ENCODE data around the gene CACNA2D2. TPM values are rescaled to one million over a fixed set of nuclear protein-coding genes. Genes with fewer than 3 reads are reported as not detected.

Gene CACNA2D2
- total and polyA plus RNA-seq, 4 donors: 0.75 to 3.2 (median 2.2) TPM

DNA sequence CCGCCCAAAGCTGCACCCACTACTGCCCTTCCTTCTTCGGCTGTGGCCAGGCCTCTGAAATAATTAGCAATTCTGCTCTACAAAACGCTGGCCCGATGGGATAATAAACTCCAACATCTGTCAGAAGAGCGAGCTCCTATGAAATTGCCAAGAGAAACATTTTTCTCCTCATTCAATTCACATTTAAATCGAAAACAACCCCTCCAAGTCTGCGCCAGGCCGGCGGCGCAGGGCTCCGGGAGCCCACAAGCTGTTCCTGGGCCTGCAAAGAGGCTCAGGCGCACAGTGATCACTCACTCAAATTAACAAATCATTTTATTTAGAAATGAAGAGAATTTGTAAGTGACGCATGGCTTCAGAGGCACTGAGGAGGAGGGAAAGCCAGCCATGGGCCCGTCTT lies 88.8 kb downstream of the CACNA2D2 start:
- intact Hi-C loops (cut with DNase I): no loop called here
- Histone ChIP-seq H3K27ac (ENCODE audit: low read depth in 1 of 2, low read length in 2 of 2) (no peak overlapping the region), H3K9me3 (ENCODE audit: control insufficient read depth, low read length) (no peaks in the 10 kb centered on the region), H3K4me1 (ENCODE audit: control insufficient read depth in 1 of 2, insufficient read depth in 2 of 2, low read length in 2 of 2) (no peaks in the 10 kb centered on the region), H3K4me3 (ENCODE audit: low read length in 2 of 2) (no peak overlapping the region), H3K27me3 (ENCODE audit: control insufficient read depth in 1 of 2, insufficient read depth in 2 of 2, low read length in 1 of 2) (no peaks in the 10 kb centered on the region), H3K36me3 (ENCODE audit: control insufficient read depth in 1 of 2, insufficient read depth in 2 of 2, low read length in 1 of 2) (no peaks in the 10 kb centered on the region)
- WGBS, 2 donors: 87 to 92% methylated on average over 14 of the region's 14 CpGs
- DNase-seq (no peak), ATAC-seq (ENCODE audit: low FRiP score) (no peak)

DNA sequence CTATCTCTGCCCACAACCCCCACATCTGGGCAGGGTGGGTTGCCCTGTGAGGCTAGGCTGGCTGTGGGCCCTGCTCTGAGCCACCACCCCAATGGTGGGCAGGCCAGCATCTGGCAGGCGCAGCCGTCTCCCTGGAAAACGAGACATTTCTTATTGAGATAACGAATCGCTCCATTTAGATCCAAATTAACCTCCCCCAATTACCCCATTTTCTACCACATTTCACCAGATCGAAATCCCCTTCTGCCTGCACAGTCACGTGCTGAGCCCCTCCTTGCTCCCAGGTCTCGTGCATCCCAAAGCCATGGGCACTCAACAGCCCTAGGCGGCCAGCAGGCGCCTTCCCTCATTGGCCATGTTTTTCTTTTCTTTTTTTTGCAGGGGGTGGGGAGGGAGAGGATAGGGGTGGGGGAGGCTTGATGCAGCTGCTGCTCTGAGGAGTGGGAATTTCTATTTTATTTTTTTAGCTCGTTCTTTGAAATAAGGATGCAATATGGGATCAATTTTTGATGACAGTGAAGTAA lies 91.1 kb downstream of the CACNA2D2 start:
- WGBS, 2 donors: 78 to 86% methylated on average over 11 of the region's 11 CpGs

DNA sequence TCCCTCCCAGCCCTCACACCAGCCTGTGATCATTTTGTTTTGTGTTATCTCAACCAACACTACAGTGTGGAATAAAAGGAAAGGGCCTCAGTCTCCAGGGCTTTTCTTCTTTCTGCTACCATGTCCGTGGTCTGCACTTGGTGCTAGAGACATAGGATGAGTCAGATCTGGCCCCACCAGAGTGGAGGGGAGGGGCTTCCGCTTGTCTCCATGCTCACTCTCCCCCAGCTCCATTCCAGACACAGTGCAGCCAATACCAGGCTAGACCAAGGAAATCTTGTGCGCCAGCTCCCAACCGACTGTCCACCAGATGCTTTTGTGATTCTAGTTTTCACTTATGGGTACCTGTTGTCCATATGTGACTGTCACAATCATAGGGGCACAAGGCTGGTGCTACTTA lies 92.2 kb downstream of the CACNA2D2 start:
- Histone ChIP-seq H3K27ac (ENCODE audit: low read depth in 1 of 2, low read length in 2 of 2) (no peak overlapping the region), H3K27me3 (ENCODE audit: control insufficient read depth in 1 of 2, insufficient read depth in 2 of 2, low read length in 1 of 2) (no peaks in the 10 kb centered on the region), H3K4me3 (ENCODE audit: low read length in 2 of 2) (no peak overlapping the region), H3K4me1 (ENCODE audit: control insufficient read depth in 1 of 2, insufficient read depth in 2 of 2, low read length in 2 of 2) (no peaks in the 10 kb centered on the region), H3K9me3 (ENCODE audit: control insufficient read depth, low read length) (no peaks in the 10 kb centered on the region), H3K36me3 (ENCODE audit: control insufficient read depth in 1 of 2, insufficient read depth in 2 of 2, low read length in 1 of 2) (no peaks in the 10 kb centered on the region)
- ATAC-seq (ENCODE audit: low FRiP score) (no peak), DNase-seq (no peak)
- 83 to 87% methylated on average over 4 of the region's 4 CpGs for WGBS, 2 donors
- intact Hi-C loops (cut with DNase I): no loop called here

More for the DNA sequence above, 91.1 kb downstream of the CACNA2D2 start:
- Histone ChIP-seq H3K4me3 (ENCODE audit: low read length in 2 of 2) (no peak overlapping the region), H3K4me1 (ENCODE audit: control insufficient read depth in 1 of 2, insufficient read depth in 2 of 2, low read length in 2 of 2) (no peaks in the 10 kb centered on the region), H3K9me3 (ENCODE audit: control insufficient read depth, low read length) (no peaks in the 10 kb centered on the region), H3K36me3 (ENCODE audit: control insufficient read depth in 1 of 2, insufficient read depth in 2 of 2, low read length in 1 of 2) (no peaks in the 10 kb centered on the region), H3K27ac (ENCODE audit: low read depth in 1 of 2, low read length in 2 of 2) (no peak overlapping the region), H3K27me3 (ENCODE audit: control insufficient read depth in 1 of 2, insufficient read depth in 2 of 2, low read length in 1 of 2) (no peaks in the 10 kb centered on the region)
- DNase-seq (no peak), ATAC-seq (ENCODE audit: low FRiP score) (no peak)
- intact Hi-C loops (cut with DNase I): no loop called here

DNA sequence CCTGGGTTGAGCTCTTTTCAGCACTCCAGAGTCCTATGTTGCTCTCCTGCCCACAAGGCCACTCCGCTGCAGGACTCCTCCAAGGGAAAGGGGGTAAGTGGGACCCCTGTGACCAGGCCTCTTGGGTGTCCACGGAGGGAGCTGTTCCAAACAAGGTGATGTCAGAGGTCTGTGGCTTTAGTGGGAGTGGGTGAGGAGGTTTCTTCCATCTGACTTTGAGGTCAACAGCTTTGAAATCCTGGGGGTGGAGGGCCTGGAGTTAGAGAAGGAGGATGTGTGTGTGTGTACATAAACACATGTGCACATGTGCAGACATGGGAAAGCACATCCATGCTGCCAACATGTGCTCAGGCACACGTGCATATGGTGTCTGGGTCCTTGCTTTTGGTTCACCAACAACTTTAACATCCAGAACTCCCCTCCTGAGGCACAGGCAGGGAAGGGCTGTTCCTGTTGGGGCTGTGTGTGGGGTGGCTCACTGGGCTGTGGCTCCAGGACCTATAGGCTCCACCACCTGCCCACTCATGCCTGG lies 92.8 kb downstream of the CACNA2D2 start:
- DNase-seq (no peak), ATAC-seq (ENCODE audit: low FRiP score) (no peak)
- 81 to 84% methylated on average over 3 of the region's 3 CpGs for WGBS, 2 donors
- no peaks in the 10 kb centered on the region for H3K36me3 ChIP-seq (ENCODE audit: control insufficient read depth in 1 of 2, insufficient read depth in 2 of 2, low read length in 1 of 2)
- no peaks in the 10 kb centered on the region for H3K27me3 ChIP-seq (ENCODE audit: control insufficient read depth in 1 of 2, insufficient read depth in 2 of 2, low read length in 1 of 2)
- intact Hi-C loops (cut with DNase I): no loop called here
- H3K4me1 ChIP-seq (ENCODE audit: control insufficient read depth in 1 of 2, insufficient read depth in 2 of 2, low read length in 2 of 2): no peaks in the 10 kb centered on the region
- H3K4me3 ChIP-seq (ENCODE audit: low read length in 2 of 2): no peak overlapping the region
- no peak overlapping the region for H3K27ac ChIP-seq (ENCODE audit: low read depth in 1 of 2, low read length in 2 of 2)
- no peaks in the 10 kb centered on the region for H3K9me3 ChIP-seq (ENCODE audit: control insufficient read depth, low read length)

DNA sequence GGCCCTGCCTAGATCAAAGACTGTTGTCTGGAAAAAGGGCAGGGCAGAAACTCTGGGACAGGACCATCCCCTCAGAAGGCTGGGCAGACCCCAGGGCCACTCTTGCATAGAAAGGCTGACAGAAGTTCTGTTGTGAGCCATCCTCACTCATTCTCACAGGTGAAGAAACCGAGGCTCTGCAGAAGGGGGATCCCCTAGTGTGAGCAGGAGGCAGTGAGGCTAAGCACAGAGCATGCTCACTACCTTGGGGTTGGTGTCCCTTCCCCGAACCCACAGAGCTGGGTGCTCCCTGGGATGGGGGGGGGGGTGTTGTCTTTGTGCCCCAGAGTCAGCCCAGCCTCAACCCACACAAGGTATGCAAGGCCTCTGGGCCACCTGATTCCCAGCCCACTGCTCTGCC lies 93.2 kb downstream of the CACNA2D2 start:
- Histone ChIP-seq H3K9me3 (ENCODE audit: control insufficient read depth, low read length) (no peaks in the 10 kb centered on the region), H3K27ac (ENCODE audit: low read depth in 1 of 2, low read length in 2 of 2) (no peak overlapping the region), H3K36me3 (ENCODE audit: control insufficient read depth in 1 of 2, insufficient read depth in 2 of 2, low read length in 1 of 2) (no peaks in the 10 kb centered on the region), H3K27me3 (ENCODE audit: control insufficient read depth in 1 of 2, insufficient read depth in 2 of 2, low read length in 1 of 2) (no peaks in the 10 kb centered on the region), H3K4me3 (ENCODE audit: low read length in 2 of 2) (no peak overlapping the region), H3K4me1 (ENCODE audit: control insufficient read depth in 1 of 2, insufficient read depth in 2 of 2, low read length in 2 of 2) (no peaks in the 10 kb centered on the region)
- DNase-seq (no peak), ATAC-seq (ENCODE audit: low FRiP score) (no peak)
- 86 to 94% methylated on average over 2 of the region's 2 CpGs for WGBS, 2 donors
- intact Hi-C loops (cut with DNase I): no loop called here

DNA sequence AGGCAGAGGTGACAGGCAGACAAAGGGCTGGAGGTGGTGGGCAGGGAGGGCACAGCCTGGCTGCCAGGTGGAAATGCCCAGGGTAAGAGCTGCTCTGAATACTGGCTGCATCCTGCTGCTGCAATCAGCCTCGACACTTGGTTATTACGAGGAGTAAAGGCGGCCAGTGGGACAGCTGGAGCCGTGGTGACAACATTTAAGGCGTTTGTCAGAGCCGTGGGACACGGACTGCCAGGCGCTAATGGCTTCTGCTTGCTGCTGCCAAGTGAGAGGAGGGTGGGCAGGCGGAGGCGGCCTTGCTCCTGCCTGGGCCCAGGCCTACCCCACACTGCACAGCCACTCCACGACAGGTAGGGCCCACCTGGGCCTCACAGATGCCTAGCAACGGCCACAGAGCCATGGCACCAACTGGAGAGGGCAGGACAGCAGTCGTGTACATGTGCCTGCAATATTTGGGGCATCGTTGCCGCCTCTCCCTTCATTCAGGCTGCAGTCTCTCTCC lies 94.9 kb downstream of the CACNA2D2 start:
- ATAC-seq (ENCODE audit: low FRiP score) (no peak), DNase-seq (no peak)
- 66 to 77% methylated on average over 15 of the region's 15 CpGs for WGBS, 2 donors
- H3K27ac ChIP-seq (ENCODE audit: low read depth in 1 of 2, low read length in 2 of 2): no peak overlapping the region
- no peaks in the 10 kb centered on the region for H3K4me1 ChIP-seq (ENCODE audit: control insufficient read depth in 1 of 2, insufficient read depth in 2 of 2, low read length in 2 of 2)
- intact Hi-C loops (cut with DNase I): no loop called here
- no peaks in the 10 kb centered on the region for H3K9me3 ChIP-seq (ENCODE audit: control insufficient read depth, low read length)
- no peaks in the 10 kb centered on the region for H3K27me3 ChIP-seq (ENCODE audit: control insufficient read depth in 1 of 2, insufficient read depth in 2 of 2, low read length in 1 of 2)
- H3K4me3 ChIP-seq (ENCODE audit: low read length in 2 of 2): no peak overlapping the region
- no peaks in the 10 kb centered on the region for H3K36me3 ChIP-seq (ENCODE audit: control insufficient read depth in 1 of 2, insufficient read depth in 2 of 2, low read length in 1 of 2)

DNA sequence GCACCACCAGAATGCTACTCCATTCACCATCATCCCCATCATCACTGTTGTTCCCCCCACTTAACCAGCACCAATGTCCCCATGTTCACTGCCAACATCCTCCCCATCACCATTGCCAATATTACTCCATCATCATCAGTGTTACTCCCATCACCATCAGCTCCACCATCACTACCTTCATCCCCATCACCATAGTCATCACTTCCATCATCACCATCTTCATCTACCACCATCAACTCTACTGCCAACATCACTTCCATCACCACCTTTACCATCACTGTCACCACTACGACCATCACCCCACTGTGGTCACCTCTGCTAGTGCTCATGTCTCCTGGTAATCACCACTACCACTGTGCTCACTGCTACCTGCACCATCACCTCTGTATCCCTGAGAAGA lies 96.9 kb downstream of the CACNA2D2 start:
- Histone ChIP-seq H3K27ac (ENCODE audit: low read depth in 1 of 2, low read length in 2 of 2) (no peak overlapping the region), H3K27me3 (ENCODE audit: control insufficient read depth in 1 of 2, insufficient read depth in 2 of 2, low read length in 1 of 2) (no peaks in the 10 kb centered on the region), H3K4me1 (ENCODE audit: control insufficient read depth in 1 of 2, insufficient read depth in 2 of 2, low read length in 2 of 2) (no peaks in the 10 kb centered on the region), H3K4me3 (ENCODE audit: low read length in 2 of 2) (no peak overlapping the region), H3K9me3 (ENCODE audit: control insufficient read depth, low read length) (no peaks in the 10 kb centered on the region), H3K36me3 (ENCODE audit: control insufficient read depth in 1 of 2, insufficient read depth in 2 of 2, low read length in 1 of 2) (no peaks in the 10 kb centered on the region)
- WGBS, 2 donors: 68 to 80% methylated on average over 1 of the region's 1 CpG
- DNase-seq (no peak), ATAC-seq (ENCODE audit: low FRiP score) (no peak)
- intact Hi-C loops (cut with DNase I): no loop called here

DNA sequence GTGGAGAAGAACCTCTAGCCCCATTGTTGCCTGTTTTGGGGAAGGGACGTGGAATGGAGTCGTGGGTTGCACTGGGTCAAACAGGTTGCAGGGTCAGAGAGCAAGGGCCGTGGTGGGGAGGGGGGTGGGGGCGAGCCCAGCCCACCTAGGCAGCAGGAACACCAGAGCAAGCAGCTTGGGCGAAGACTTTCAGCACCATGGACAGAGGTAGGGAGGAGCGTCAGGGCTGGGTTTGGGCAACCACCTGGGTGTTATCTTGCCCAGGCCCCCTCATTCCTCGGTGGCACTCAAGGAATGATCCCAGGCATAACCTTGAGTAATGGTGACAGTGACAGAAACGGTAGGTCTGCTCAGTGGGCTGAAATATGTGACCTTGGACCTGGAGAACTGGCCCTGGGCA lies 98.2 kb downstream of the CACNA2D2 start:
- 25 to 27% methylated on average over 8 of the region's 8 CpGs for WGBS, 2 donors
- Histone ChIP-seq H3K36me3 (ENCODE audit: control insufficient read depth in 1 of 2, insufficient read depth in 2 of 2, low read length in 1 of 2) (no peaks in the 10 kb centered on the region), H3K27me3 (ENCODE audit: control insufficient read depth in 1 of 2, insufficient read depth in 2 of 2, low read length in 1 of 2) (no peaks in the 10 kb centered on the region), H3K4me3 (ENCODE audit: low read length in 2 of 2) (no peak overlapping the region), H3K9me3 (ENCODE audit: control insufficient read depth, low read length) (no peaks in the 10 kb centered on the region), H3K4me1 (ENCODE audit: control insufficient read depth in 1 of 2, insufficient read depth in 2 of 2, low read length in 2 of 2) (no peaks in the 10 kb centered on the region), H3K27ac (ENCODE audit: low read depth in 1 of 2, low read length in 2 of 2) (no peak overlapping the region)
- intact Hi-C loops (cut with DNase I): no loop called here
- ATAC-seq (ENCODE audit: low FRiP score) (no peak), DNase-seq (no peak)

DNA sequence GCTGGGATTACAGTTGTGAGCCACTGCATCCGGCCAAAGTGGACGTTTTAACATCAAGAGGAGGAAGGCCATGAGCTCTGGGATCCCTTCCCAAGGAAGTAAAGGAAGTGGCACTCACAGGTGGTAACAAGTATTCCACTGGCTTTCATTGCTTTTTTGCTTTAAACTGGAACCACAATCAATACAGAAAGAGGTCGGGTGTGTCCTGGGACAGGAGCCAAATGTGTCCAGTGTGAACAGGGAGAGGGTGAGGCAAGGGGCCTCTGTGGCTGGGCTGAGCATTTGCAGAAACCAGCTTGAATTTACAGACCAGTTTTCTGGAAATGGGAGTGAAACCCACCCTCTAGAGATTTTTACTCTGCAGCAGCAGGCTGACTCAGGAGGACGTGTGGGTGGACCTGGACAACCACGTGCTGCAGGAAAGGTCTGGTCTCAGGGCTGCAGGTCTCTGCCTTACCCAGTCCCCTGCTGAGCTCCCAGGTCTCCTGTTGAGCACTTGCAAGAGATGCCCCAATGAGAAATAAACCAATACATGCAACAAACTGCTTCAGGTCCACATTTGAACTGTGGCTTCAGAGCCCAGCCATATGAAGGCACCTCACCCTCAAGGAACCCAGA lies 101.3 kb downstream of the CACNA2D2 start:
- H3K9me3 ChIP-seq (ENCODE audit: control insufficient read depth, low read length): no peaks in the 10 kb centered on the region
- no peak overlapping the region for H3K27ac ChIP-seq (ENCODE audit: low read depth in 1 of 2, low read length in 2 of 2)
- no peaks in the 10 kb centered on the region for H3K27me3 ChIP-seq (ENCODE audit: control insufficient read depth in 1 of 2, insufficient read depth in 2 of 2, low read length in 1 of 2)
- no peaks in the 10 kb centered on the region for H3K36me3 ChIP-seq (ENCODE audit: control insufficient read depth in 1 of 2, insufficient read depth in 2 of 2, low read length in 1 of 2)
- H3K4me1 ChIP-seq (ENCODE audit: control insufficient read depth in 1 of 2, insufficient read depth in 2 of 2, low read length in 2 of 2): no peaks in the 10 kb centered on the region
- no peak overlapping the region for H3K4me3 ChIP-seq (ENCODE audit: low read length in 2 of 2)
- ATAC-seq (ENCODE audit: low FRiP score): no peak
- intact Hi-C loops (cut with DNase I): no loop called here
- no peak for DNase-seq
- 55 to 59% methylated on average over 5 of the region's 5 CpGs for WGBS, 2 donors
